Activated CD8-positive, alpha-beta memory T cell treated with anti-CD3 and anti-CD28 coated beads, Interleukin-2, amount 50 U/mL, for 48 hours (primary cell): ENCODE measurements around the gene LTF.
"Not testable (repeated sequence)": the region's sequence is repeated elsewhere in the genome, so short reads cannot be mapped to it uniquely, and the experiment has no call there.

Source experiments
- DNase-seq: peaks from one replicate; pipeline ENCODE4 v3.0.0-alpha.2; 2020

LTF gene

GRCh38 chr3:46409739-46410489, 54.8 kb downstream of the LTF start:
- DNase-seq = no peak

GRCh38 chr3:46408853-46409252, 55.9 kb downstream of the LTF start:
- no peak for DNase-seq

- DNase-seq = no peak
Observed at GRCh38 chr3:46407970-46408369, 56.7 kb downstream of the LTF start.

GRCh38 chr3:46406788-46407611, 57.7 kb downstream of the LTF start, which contains the start of the genes CCR5AS and CCRL2:
TSS of gene CCR5AS (minus strand) at chr3:46407066.
TSS of gene CCRL2 (plus strand) at chr3:46407259. CDS start at chr3:46408080, 821 bp downstream.
- peak; percentile 64 for DNase-seq

- no peak for DNase-seq
Observed at GRCh38 chr3:46406443-46406787, 58.3 kb downstream of the LTF start.

GRCh38 chr3:46405301-46406019, 59.2 kb downstream of the LTF start:
- DNase-seq = no peak

GRCh38 chr3:46402902-46403301, 61.8 kb downstream of the LTF start:
- not testable (repeated sequence) for DNase-seq

- DNase-seq = no peak
Observed at GRCh38 chr3:46401579-46401978, 63.1 kb downstream of the LTF start.

- DNase-seq = no peak
Observed at GRCh38 chr3:46400846-46401245, 63.9 kb downstream of the LTF start.

- no peak for DNase-seq
Observed at GRCh38 chr3:46400000-46400734, 64.5 kb downstream of the LTF start.

- DNase-seq = no peak
Observed at GRCh38 chr3:46399557-46399956, 65.1 kb downstream of the LTF start.

- no peak for DNase-seq
Observed at GRCh38 chr3:46399098-46399497, 65.6 kb downstream of the LTF start.

GRCh38 chr3:46398186-46398955, 66.3 kb downstream of the LTF start:
- DNase-seq = no peak

GRCh38 chr3:46397111-46397510, 67.6 kb downstream of the LTF start:
- no peak for DNase-seq

GRCh38 chr3:46395766-46396530, 68.8 kb downstream of the LTF start:
- DNase-seq = peak; percentile 43

GRCh38 chr3:46395210-46395661, 69.5 kb downstream of the LTF start:
- DNase-seq = peak; percentile 44

GRCh38 chr3:46393554-46394434, 70.9 kb downstream of the LTF start:
- peak; percentile 40 for DNase-seq

- DNase-seq = peak; percentile 26
Observed at GRCh38 chr3:46393011-46393410, 71.7 kb downstream of the LTF start.

- DNase-seq = not testable (repeated sequence)
Observed at GRCh38 chr3:46391526-46391925, 73.2 kb downstream of the LTF start.

- peak; percentile 20 for DNase-seq
Observed at GRCh38 chr3:46389306-46389705, 75.4 kb downstream of the LTF start.
